H9 (cell line): ENCODE data around the gene MOV10L1. TPM values are rescaled to one million over a fixed set of nuclear protein-coding genes. Genes with fewer than 3 reads are reported as not detected.

ENCODE experiments used
- DNase-seq: peaks from one replicate; pipeline ENCODE4 v3.0.0-alpha.2; 2017
- H2AFZ ChIP-seq: one replicate; pipeline ENCODE4 v1.6.1; 2013; ENCODE audit warnings: mild to moderate bottlenecking, low read length, control low read depth, moderate library complexity
- H2AK5ac ChIP-seq: 2 replicates; pipeline ENCODE4 v1.6.1; 2013; ENCODE audit warnings: low read length, control low read depth, mixed read lengths; ENCODE audit not compliant: insufficient read length
- H2BK120ac ChIP-seq: one replicate; pipeline ENCODE4 v1.6.1; 2013; ENCODE audit warnings: low read depth, mild to moderate bottlenecking, low read length, control low read depth, inconsistent platforms; ENCODE audit not compliant: poor library complexity, severe bottlenecking
- H2BK12ac ChIP-seq: 2 replicates; pipeline ENCODE4 v1.6.1; 2013; ENCODE audit warnings: low read length, control low read depth, mixed read lengths, low read depth; ENCODE audit not compliant: insufficient read length
- H2BK15ac ChIP-seq: 2 replicates; pipeline ENCODE4 v1.6.1; 2013; ENCODE audit warnings: low read depth, low read length, control low read depth
- H2BK20ac ChIP-seq: one replicate; pipeline ENCODE4 v1.6.1; 2013; ENCODE audit warnings: low read depth, mild to moderate bottlenecking, low read length, control low read depth, inconsistent platforms; ENCODE audit not compliant: poor library complexity, severe bottlenecking
- H2BK5ac ChIP-seq: 2 replicates; pipeline ENCODE4 v1.6.1; 2013; ENCODE audit warnings: low read length, control low read depth, mixed read lengths; ENCODE audit not compliant: insufficient read length
- H3K14ac ChIP-seq: 2 replicates; pipeline ENCODE4 v1.6.1; 2013; ENCODE audit warnings: low read length, control low read depth; ENCODE audit not compliant: insufficient read depth
- H3K18ac ChIP-seq: 2 replicates; pipeline ENCODE4 v1.6.1; 2013; ENCODE audit warnings: low read depth, mild to moderate bottlenecking, mixed read lengths, low read length, control low read depth; ENCODE audit not compliant: insufficient read length
- H3K23ac ChIP-seq: 2 replicates; pipeline ENCODE4 v1.6.1; 2013; ENCODE audit warnings: low read length, control low read depth, mixed read lengths, low read depth; ENCODE audit not compliant: insufficient read length
- H3K23me2 ChIP-seq: 2 replicates; pipeline ENCODE4 v1.6.1; 2013; ENCODE audit warnings: low read depth, mild to moderate bottlenecking, mixed read lengths, low read length, control low read depth; ENCODE audit not compliant: insufficient read length, poor library complexity, severe bottlenecking
- H3K27ac ChIP-seq: 2 replicates; pipeline ENCODE4 v1.5.1; 2013; ENCODE audit warnings: low read length, control low read depth, mixed read lengths, low read depth; ENCODE audit not compliant: insufficient read length
- H3K27me3 ChIP-seq: 2 replicates; pipeline ENCODE4 v1.6.1; 2013; ENCODE audit warnings: low read length, control low read depth, inconsistent platforms; ENCODE audit not compliant: insufficient read depth
- H3K4ac ChIP-seq: 2 replicates; pipeline ENCODE4 v1.6.1; 2013; ENCODE audit warnings: low read depth, mild to moderate bottlenecking, control low read depth, inconsistent platforms, low read length, moderate library complexity
- H3K4me1 ChIP-seq: 2 replicates; pipeline ENCODE4 v1.6.1; 2013; ENCODE audit warnings: low read length, control low read depth, inconsistent platforms; ENCODE audit not compliant: insufficient read depth
- H3K4me2 ChIP-seq: 2 replicates; pipeline ENCODE4 v1.6.1; 2013; ENCODE audit warnings: low read length, control low read depth, mixed read lengths; ENCODE audit not compliant: insufficient read length, insufficient read depth
- H3K56ac ChIP-seq: 2 replicates; pipeline ENCODE4 v1.6.1; 2013; ENCODE audit warnings: low read depth, mild to moderate bottlenecking, mixed read lengths, low read length, control low read depth; ENCODE audit not compliant: insufficient read length
- H3K79me1 ChIP-seq: 2 replicates; pipeline ENCODE4 v1.6.1; 2013; ENCODE audit warnings: low read depth, mild to moderate bottlenecking, moderate library complexity, low read length, control low read depth, inconsistent platforms; ENCODE audit not compliant: insufficient read depth, poor library complexity, severe bottlenecking
- H3K79me2 ChIP-seq: 2 replicates; pipeline ENCODE4 v1.6.1; 2013; ENCODE audit warnings: low read length, control low read depth, inconsistent platforms; ENCODE audit not compliant: insufficient read depth
- H3K9ac ChIP-seq: 2 replicates; pipeline ENCODE4 v1.6.1; 2013; ENCODE audit warnings: low read length, control low read depth, mixed read lengths; ENCODE audit not compliant: insufficient read length; ENCODE audit errors: extremely low read depth
- H3K9me3 ChIP-seq: one replicate; pipeline ENCODE4 v1.6.1; 2013; ENCODE audit warnings: low read depth, low read length, inconsistent platforms; ENCODE audit not compliant: control insufficient read depth
- H3T11ph ChIP-seq: one replicate; pipeline ENCODE4 v1.6.1; 2013; ENCODE audit warnings: mild to moderate bottlenecking, low read length, control low read depth, inconsistent platforms
- H4K20me1 ChIP-seq: one replicate; pipeline ENCODE4 v1.6.1; 2013; ENCODE audit not compliant: control insufficient read depth, insufficient read length, insufficient read depth
- H4K5ac ChIP-seq: 2 replicates; pipeline ENCODE4 v1.6.1; 2013; ENCODE audit warnings: low read depth, mild to moderate bottlenecking, mixed read lengths, low read length, control low read depth; ENCODE audit not compliant: insufficient read length
- H4K8ac ChIP-seq: replicated peaks from 2 replicates; pipeline ENCODE4 v1.6.1; 2013; ENCODE audit warnings: low read length, control low read depth, mixed read lengths, low read depth; ENCODE audit not compliant: insufficient read length
- H4K91ac ChIP-seq: 2 replicates; pipeline ENCODE4 v1.6.1; 2013; ENCODE audit warnings: low read depth, mild to moderate bottlenecking, moderate library complexity, mixed read lengths, low read length, control low read depth; ENCODE audit not compliant: insufficient read length
- H3K27ac Mint-ChIP-seq, 3 experiments: 2 replicates in 2 of 3; 3 replicates in 1 of 3; pipeline ENCODE4 v1.8.0; 2020 to 2021; ENCODE audit warnings: mixed read lengths in 3 of 3, mild to moderate bottlenecking in 1 of 3, moderate library complexity in 1 of 3
- H3K27me3 Mint-ChIP-seq: 2 replicates; pipeline ENCODE4 v1.8.0; 2021; ENCODE audit warnings: low read depth, mild to moderate bottlenecking, moderate library complexity, mixed read lengths
- H3K36me3 Mint-ChIP-seq, 3 experiments: 2 replicates in 2 of 3; 3 replicates in 1 of 3; pipeline ENCODE4 v1.8.0; 2020 to 2021; ENCODE audit warnings: low read depth in 3 of 3, mixed read lengths in 3 of 3; ENCODE audit not compliant: insufficient read depth in 1 of 3
- H3K4me1 Mint-ChIP-seq, 2 experiments: 2 replicates each; pipeline ENCODE4 v1.8.0; 2020; ENCODE audit warnings: mixed read lengths in 2 of 2
- H3K4me3 Mint-ChIP-seq, 2 experiments: 2 replicates in 1 of 2; 3 replicates in 1 of 2; pipeline ENCODE4 v1.8.0; 2020 to 2021; ENCODE audit warnings: mild to moderate bottlenecking in 2 of 2, mixed read lengths in 2 of 2, moderate library complexity in 1 of 2
- H3K9me3 Mint-ChIP-seq, 2 experiments: 2 replicates in 1 of 2; 3 replicates in 1 of 2; pipeline ENCODE4 v1.8.0; 2020; ENCODE audit warnings: mild to moderate bottlenecking in 2 of 2, mixed read lengths in 2 of 2, moderate library complexity in 1 of 2
- WGBS: extraction: QIAGEN DNeasy Blood & Tissue Kit; methylation state at CpG from one replicate; pipeline ENCODE4 v1.1.7; 2013; ENCODE audit warnings: missing lambda C conversion rate, low lambda C conversion rate, mixed read lengths; ENCODE audit not compliant: insufficient read length; ENCODE audit errors: extremely low coverage; 5-methylcytosine and 5-hydroxymethylcytosine counted together
- total RNA-seq: library from RNA; stranded (reverse); gene quantifications from 2 replicates; pipeline ENCODE4 v1.2.1, GENCODE V29; 2021
- TF ChIP-seq, protein P1 (sequence below): fragments of 200-600 bp; sonication (generic); conservative IDR thresholded peaks from 3 replicates; pipeline ENCODE4 v1.8.0; 2021; ENCODE audit warnings: antibody characterized with exemption, mild to moderate bottlenecking

MOV10L1 gene
- total RNA-seq, 1 experiment from 2014 or later: not detected

DNA sequence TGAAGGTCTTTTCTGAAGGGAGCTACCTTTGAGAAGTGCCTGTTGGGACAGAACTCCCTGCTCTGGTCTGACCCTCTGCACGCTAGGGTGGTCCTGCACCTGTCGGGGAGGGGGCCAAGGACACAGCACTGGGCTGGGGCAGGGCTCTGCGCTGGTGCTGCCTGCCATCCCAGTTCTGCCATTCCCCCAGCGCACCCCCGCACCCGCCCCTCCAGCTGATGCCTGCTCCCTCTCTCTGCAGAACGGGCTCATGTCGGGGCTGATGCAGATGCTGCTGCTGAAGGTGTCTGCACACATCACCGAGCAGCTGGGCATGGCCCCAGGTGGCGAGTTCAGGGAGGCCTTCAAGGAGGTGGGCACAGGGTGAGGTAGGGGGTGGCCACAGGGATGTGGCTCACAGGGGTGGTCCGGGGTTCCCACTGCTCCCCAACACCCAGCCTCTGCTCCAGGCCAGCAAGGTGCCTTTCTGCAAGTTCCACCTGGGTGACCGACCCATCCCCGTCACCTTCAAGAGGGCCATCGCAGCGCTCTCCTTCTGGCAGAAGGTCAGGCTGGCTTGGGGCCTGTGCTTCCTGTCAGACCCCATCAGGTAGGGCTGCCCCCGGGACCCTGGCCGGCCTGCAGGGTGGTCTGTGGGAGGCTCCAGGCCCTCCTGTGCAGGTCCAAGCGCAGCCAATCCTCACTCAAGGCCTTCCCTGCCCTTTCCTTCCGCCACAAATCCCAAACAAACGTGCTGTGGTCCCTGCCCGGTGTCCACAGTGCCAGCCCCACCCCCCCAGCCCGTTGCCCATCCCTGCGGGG lies 107.4 kb downstream of the MOV10L1 start:
- TF ChIP-seq, protein P1, sequence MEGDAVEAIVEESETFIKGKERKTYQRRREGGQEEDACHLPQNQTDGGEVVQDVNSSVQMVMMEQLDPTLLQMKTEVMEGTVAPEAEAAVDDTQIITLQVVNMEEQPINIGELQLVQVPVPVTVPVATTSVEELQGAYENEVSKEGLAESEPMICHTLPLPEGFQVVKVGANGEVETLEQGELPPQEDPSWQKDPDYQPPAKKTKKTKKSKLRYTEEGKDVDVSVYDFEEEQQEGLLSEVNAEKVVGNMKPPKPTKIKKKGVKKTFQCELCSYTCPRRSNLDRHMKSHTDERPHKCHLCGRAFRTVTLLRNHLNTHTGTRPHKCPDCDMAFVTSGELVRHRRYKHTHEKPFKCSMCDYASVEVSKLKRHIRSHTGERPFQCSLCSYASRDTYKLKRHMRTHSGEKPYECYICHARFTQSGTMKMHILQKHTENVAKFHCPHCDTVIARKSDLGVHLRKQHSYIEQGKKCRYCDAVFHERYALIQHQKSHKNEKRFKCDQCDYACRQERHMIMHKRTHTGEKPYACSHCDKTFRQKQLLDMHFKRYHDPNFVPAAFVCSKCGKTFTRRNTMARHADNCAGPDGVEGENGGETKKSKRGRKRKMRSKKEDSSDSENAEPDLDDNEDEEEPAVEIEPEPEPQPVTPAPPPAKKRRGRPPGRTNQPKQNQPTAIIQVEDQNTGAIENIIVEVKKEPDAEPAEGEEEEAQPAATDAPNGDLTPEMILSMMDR: no peak
- Histone ChIP-seq H3K79me2 (no peaks in the 10 kb centered on the region), H3K27me3 (no peaks in the 10 kb centered on the region), H3K23me2 (peaks cover 13% of the 10 kb centered on the region), H2BK12ac (no peak overlapping the region), H3K4ac (no peak overlapping the region), H4K5ac (no peak overlapping the region), H3K4me2 (no peak overlapping the region), H4K91ac (no peak overlapping the region), H2BK20ac (no peak overlapping the region), H2AK5ac (no peak overlapping the region), H3K9ac (no peak overlapping the region), H3K4me1 (no peaks in the 10 kb centered on the region), H3K9me3 (no peaks in the 10 kb centered on the region), H4K20me1 (peaks cover 1% of the 10 kb centered on the region), H2BK5ac (no peak overlapping the region), H3T11ph (no peak overlapping the region), H2AFZ (no peak overlapping the region), H3K56ac (no peak overlapping the region), H3K27ac (no peak overlapping the region), H2BK15ac (no peak overlapping the region), H2BK120ac (no peak overlapping the region), H4K8ac (no peak overlapping the region), H3K23ac (no peak overlapping the region), H3K14ac (no peak overlapping the region), H3K18ac (no peak overlapping the region), H3K79me1 (no peaks in the 10 kb centered on the region)
- Mint-ChIP-seq H3K4me1 (peaks cover 11 to 14% of the 10 kb centered on the region in 2 experiments), H3K27ac (no peak overlapping the region), H3K36me3 (peaks cover 3 to 19% (median 11%) of the 10 kb centered on the region in 3 experiments), H3K4me3 (no peak overlapping the region), H3K9me3 (no peaks in the 10 kb centered on the region), H3K27me3 (no peaks in the 10 kb centered on the region)
- WGBS: no CpG with 5 or more reads among the region's 23 CpGs
- no peak for DNase-seq
